Measurements from ENCODE around the gene DDA1.
"Not testable (repeated sequence)": the region's sequence is repeated elsewhere in the genome, so short reads cannot be mapped to it uniquely, and the experiment has no call there.

DDA1 gene

GRCh38 chr19:17289489-17289888 is 19.9 kb upstream of the DDA1 start:
- peak; percentile 57 for DNase-seq (ENCODE audit: low read depth)

GRCh38 chr19:17292301-17293074 is 16.9 kb upstream of the DDA1 start:
- DNase-seq (ENCODE audit: low read depth): peak; percentile 75

DNA sequence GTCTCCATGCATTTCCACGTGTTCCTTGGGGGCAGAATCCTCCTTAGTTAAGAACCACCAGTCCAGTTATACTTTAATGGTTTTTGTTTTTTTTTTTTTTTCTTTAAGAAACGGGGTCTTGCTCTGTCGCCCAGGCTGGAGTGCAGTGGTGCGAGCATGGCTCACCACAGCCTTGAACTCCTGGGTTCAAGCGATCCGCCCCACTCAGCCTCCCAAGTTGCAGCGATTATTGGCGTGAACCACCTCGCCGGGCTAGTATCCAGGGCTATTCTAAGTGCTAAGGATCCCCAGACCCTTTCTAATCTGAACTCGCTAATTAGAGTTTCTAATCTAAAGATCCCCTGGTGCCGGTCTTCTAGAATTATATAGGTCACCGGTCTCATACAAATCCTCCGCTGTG is 15.8 kb upstream of the DDA1 start:
- no peak for DNase-seq (ENCODE audit: low read depth)

GRCh38 chr19:17294051-17294891 is 15.1 kb upstream of the DDA1 start:
- no peak for DNase-seq (ENCODE audit: low read depth)

DNA sequence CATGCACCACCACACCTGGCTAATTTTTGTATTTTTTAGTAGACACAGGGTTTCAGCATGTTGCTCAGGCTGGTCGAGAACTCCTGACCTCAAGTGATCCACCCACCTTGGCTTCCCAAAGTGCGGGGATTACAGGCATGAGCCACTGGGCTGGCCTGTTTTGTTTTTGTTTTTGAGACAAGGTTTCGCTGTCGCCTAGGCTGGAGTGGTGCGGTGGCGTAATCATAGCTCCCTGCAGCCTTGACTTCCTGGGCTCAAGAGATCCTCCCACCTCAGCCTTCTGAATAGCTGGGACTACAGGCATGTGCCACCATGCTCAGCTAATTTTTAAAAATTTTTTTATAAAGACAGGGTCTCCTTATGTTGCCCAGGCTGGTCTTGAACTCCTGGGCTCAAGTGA is 13.8 kb upstream of the DDA1 start:
- DNase-seq (ENCODE audit: low read depth): not testable (repeated sequence)

DNA sequence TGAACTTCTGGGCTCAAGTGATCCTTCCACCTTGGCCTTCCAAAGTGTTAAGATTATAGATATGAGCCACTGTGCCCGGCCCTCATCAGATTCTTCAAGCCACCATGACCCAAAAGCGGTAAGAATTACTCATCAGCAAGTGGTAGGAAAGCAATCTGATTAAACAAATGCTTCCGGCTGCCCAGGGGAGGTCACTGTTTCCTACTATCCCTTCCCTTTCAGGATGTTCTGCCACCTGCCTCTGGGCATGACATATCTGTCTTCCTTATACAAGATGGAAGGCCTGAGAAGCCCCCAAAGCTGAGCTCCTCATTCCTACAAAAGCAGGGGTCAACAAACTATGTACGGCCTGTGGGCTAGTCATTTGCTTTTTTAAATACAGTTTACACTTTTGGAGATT is 13.1 kb upstream of the DDA1 start:
- no peak for DNase-seq (ENCODE audit: low read depth)

DNA sequence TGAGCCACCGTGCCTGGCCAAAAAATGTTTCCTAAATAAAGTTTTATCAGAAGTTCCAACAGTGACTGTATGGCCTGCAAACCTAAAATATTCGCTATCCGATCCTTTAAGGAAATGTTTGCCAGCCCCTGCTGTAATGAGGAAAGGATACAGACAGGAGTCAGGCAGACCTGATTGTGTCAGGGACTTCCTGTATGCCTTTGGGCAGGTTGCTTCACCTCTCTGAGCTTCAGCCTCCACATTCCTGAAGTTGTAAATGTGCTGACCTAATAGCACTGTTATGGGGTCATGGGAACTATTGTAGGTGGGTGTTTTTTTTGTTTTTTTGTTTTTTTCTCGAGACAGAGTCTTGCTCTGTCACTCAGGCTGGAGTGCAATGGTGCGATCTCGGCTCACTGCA is 12.4 kb upstream of the DDA1 start:
- no peak for DNase-seq (ENCODE audit: low read depth)

GRCh38 chr19:17300992-17301619 is 8.3 kb upstream of the DDA1 start:
- no peak for DNase-seq (ENCODE audit: low read depth)

- no peak for DNase-seq (ENCODE audit: low read depth)
These were observed 6.8 kb upstream of the DDA1 start for GRCh38 chr19:17302391-17303166.

- DNase-seq (ENCODE audit: low read depth): peak; percentile 87
These were observed 6.0 kb upstream of the DDA1 start, which contains the start of gene ABHD8 for GRCh38 chr19:17303167-17303939. Gene ABHD8 (minus strand): TSS chr19:17303425. CDS start chr19:17301616, 1,809 bp downstream.

- DNase-seq (ENCODE audit: low read depth): no peak
These were observed 5.5 kb upstream of the DDA1 start for GRCh38 chr19:17303940-17304267.

DNA sequence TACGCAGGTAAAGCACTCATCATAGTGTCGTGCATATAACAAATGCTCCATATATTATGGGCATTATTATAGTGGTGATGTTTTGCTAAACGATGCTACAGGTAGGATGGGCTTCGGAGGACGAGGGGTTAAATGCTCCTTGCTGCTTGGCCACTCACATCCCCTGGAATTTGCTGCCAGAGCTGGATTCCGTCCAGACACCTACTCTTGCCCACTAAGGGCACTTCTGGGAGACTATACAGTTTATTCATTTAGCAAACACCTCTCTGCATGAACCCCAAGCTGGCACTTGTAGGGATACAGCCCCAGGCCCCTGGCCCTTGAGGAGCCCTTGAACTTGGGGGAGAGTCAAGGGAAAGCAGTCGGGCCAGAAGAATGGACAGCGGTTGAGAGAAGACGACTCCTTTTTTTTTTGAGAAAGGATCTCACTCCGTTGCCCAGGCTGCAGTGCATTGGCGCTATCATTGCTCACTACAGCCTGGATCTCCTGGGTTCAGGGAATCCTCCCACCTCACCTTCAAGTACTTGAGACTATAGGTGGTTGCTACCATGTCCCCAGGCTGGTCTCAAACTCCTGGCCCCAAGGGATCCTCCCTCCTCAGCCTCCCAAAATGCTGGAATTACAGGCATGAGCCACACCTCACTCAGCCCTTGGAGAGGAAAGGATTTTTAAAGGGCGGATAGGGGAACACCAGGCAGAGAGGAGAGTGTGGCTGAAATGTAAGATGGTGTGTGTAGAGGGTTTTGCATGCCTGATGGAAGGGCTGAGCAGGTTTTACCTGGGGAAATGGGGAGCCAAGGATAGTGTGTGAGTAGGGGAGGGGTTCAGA is 4.8 kb upstream of the DDA1 start:
- no peak for DNase-seq (ENCODE audit: low read depth)

- DNase-seq (ENCODE audit: low read depth): no peak
These were observed 4.2 kb upstream of the DDA1 start for GRCh38 chr19:17305216-17305516.

DNA sequence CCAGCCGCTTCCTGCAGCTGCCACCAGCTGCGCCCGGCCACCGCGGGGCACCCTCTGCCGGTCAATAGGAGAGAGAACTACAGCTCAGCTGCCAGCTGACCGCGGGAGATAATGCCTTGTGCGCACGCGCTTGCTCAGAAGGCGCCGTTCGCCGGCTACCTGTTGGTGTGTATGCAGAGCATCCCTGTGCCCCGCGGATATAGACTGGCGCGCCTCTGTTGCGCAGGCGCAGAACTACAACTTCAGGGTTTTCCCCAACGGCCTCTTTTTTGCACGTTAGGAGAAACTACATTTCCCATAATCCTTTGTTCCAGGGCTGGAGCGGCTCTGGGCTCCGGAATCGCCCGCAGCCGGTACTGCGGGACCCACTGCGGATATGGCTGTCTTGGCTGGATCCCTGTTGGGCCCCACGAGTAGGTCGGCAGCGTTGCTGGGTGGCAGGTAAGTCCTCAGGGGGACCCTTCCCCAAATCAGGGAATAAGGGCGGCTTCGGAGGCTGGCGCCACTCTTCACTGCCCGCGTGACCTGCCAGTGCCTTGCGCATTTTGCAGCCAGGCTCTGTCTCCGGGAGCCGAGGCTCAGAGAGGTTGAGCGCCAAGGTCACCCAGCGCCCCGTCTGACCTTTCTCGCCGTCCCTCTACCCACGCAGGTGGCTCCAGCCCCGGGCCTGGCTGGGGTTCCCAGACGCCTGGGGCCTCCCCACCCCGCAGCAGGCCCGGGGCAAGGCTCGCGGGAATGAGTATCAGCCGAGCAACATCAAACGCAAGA is 3.7 kb upstream of the DDA1 start, which contains the start of gene MRPL34:
TSS of gene MRPL34 (plus strand) at position 356 of the 768 bp plus-strand sequence. CDS start at position 377, 21 bp downstream.
- DNase-seq (ENCODE audit: low read depth): peak; percentile 91

GRCh38 chr19:17306285-17306714 is 3.1 kb upstream of the DDA1 start:
- DNase-seq (ENCODE audit: low read depth): no peak

DNA sequence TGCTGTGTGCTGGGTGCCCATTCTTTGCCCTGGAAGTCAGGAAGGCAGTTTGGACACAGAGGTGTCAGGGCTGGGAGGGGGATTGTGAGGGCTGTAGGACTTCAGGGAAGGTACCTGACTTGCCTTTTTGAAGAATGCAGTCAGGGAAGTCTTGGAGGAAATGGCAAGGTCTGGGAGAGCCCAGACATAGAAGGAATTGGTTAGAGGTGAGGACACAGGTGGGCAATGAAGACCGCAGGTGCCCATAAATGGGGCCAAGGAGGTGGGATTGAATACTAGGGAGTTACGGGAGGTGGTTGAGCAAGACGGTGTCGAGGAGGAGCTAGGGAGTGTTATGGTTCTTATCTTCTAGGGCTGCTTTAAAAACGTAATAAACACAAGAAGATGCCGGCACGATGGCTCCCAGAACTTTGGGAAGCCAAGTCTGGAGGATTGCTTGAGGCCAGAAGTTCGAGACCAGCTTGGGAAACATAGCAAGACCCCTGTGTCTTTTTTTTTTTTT is 1.4 kb upstream of the DDA1 start:
- no peak for DNase-seq (ENCODE audit: low read depth)

- no peak for DNase-seq (ENCODE audit: low read depth)
These were observed 650 bp downstream of the DDA1 start for GRCh38 chr19:17309965-17310461.

DNA sequence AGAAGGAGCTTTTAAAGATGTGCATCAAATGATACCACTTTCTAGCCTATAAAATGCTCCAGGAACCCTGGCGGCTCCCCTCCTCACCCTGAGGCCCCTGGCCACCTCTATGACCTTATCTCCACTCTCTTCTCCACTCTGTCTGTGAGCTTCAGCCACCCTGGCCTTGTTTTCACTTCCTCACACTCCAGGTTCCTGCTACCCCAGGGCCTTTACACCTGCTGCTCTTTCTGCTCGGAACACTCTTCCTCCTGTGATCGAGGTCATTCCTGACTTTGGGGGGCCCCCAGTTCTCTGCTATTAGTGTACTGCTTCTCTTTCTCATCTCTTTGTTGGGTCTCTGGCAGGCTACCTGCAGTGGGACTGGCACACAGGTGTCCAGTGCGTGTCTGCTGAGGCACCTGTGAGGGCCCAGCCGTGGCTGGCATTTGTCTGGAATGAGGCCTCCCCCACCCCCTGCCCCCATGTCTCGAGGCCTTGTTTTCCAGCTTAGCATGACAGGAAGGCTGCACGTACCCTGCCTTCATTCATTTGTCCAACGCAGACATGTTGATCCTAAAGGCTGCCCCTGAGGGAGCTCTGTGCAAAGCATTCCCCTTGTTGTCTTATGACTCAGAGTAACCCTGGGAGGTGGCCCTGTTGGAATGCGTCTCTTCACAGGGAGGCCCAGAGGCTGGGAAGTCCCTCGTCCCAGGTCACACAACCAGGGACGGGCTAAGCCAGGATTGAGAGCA is 2.3 kb downstream of the DDA1 start:
- DNase-seq (ENCODE audit: low read depth): no peak

All from activated T-cell treated with anti-CD3 and anti-CD28 coated beads for 24 hours (primary cell).